HepG2 (cell line): ENCODE results near the gene RAD51D. TPM values are rescaled to one million over a fixed set of nuclear protein-coding genes. Genes with fewer than 3 reads are reported as not detected.

Experiments
- ARNT2 ChIP-seq: sonication (generic); formaldehyde crosslinking; IDR thresholded peaks from 2 replicates; pipeline ENCODE4 v1.8.0; 2022; ENCODE audit warnings: mild to moderate bottlenecking, low read depth, missing genetic modification reagents, moderate library complexity
- ATF3 ChIP-seq: sonication (generic); formaldehyde crosslinking; IDR thresholded peaks from 2 replicates; pipeline ENCODE4 v1.4.0; 2020; ENCODE audit warnings: missing genetic modification reagents
- CCAR2 ChIP-seq: fragments of 200-400 bp; formaldehyde crosslinking; optimal IDR thresholded peaks from 2 replicates; pipeline ENCODE3; 2018; ENCODE audit warnings: low read depth, mild to moderate bottlenecking, low read length, moderate library complexity
- CHCHD3 ChIP-seq: sonication (generic); formaldehyde crosslinking; IDR thresholded peaks from 2 replicates; pipeline ENCODE4 v1.8.0; 2022; ENCODE audit warnings: mild to moderate bottlenecking, missing genetic modification reagents, moderate library complexity
- E2F1 ChIP-seq: sonication (generic); formaldehyde crosslinking; IDR thresholded peaks from 2 replicates; pipeline ENCODE4 v1.5.0; 2020; ENCODE audit warnings: missing genetic modification reagents
- GLMP ChIP-seq: sonication (generic); formaldehyde crosslinking; IDR thresholded peaks from 2 replicates; pipeline ENCODE4 v1.9.0; 2021; ENCODE audit warnings: missing genetic modification reagents, mild to moderate bottlenecking, borderline replicate concordance
- JUND ChIP-seq: sonication (generic); formaldehyde crosslinking; IDR thresholded peaks from 2 replicates; pipeline ENCODE4 v1.8.0; 2022; ENCODE audit warnings: mild to moderate bottlenecking, missing genetic modification reagents
- KDM2A ChIP-seq: sonication (generic); formaldehyde crosslinking; IDR thresholded peaks from 2 replicates; pipeline ENCODE4 v1.4.0; 2020; ENCODE audit warnings: low read depth, missing genetic modification reagents, borderline replicate concordance
- MATR3 ChIP-seq: sonication (generic); formaldehyde crosslinking; IDR thresholded peaks from 2 replicates; pipeline ENCODE4 v1.4.0; 2020; ENCODE audit warnings: missing genetic modification reagents
- MTA3 ChIP-seq: sonication (generic); formaldehyde crosslinking; IDR thresholded peaks from 2 replicates; pipeline ENCODE4 v1.4.0; 2020; ENCODE audit warnings: missing genetic modification reagents
- MXD1 ChIP-seq: sonication (generic); formaldehyde crosslinking; IDR thresholded peaks from 2 replicates; pipeline ENCODE4 v1.4.0; 2020; ENCODE audit warnings: mild to moderate bottlenecking, missing genetic modification reagents
- NFE2L2 ChIP-seq: fragments of 150-350 bp; IDR thresholded peaks from 2 replicates; pipeline ENCODE4 v1.6.1; 2014; ENCODE audit warnings: low read length
- NFYB ChIP-seq: sonication (generic); formaldehyde crosslinking; IDR thresholded peaks from 2 replicates; pipeline ENCODE4 v1.4.0; 2020; ENCODE audit warnings: missing genetic modification reagents
- RFXAP ChIP-seq: sonication (generic); formaldehyde crosslinking; IDR thresholded peaks from 2 replicates; pipeline ENCODE4 v1.4.0; 2020; ENCODE audit warnings: missing genetic modification reagents, borderline replicate concordance
- SIN3B ChIP-seq: fragments of 150-350 bp; IDR thresholded peaks from 2 replicates; pipeline ENCODE4 v1.6.1; 2014; ENCODE audit warnings: low read length
- ZBTB26 ChIP-seq: IDR thresholded peaks from 2 replicates; pipeline ENCODE4 v1.6.1; 2016; ENCODE audit warnings: missing compliant biosample characterization, missing genetic modification reagents, borderline replicate concordance
- ZBTB42 ChIP-seq: sonication (generic); formaldehyde crosslinking; IDR thresholded peaks from 2 replicates; pipeline ENCODE4 v1.5.0; 2020; ENCODE audit warnings: mild to moderate bottlenecking, missing genetic modification reagents
- ZMYM2 ChIP-seq: sonication (generic); formaldehyde crosslinking; IDR thresholded peaks from 2 replicates; pipeline ENCODE4 v1.8.0; 2022; ENCODE audit warnings: mild to moderate bottlenecking, missing genetic modification reagents
- ZNF224 ChIP-seq: sonication (generic); formaldehyde crosslinking; IDR thresholded peaks from 2 replicates; pipeline ENCODE4 v1.5.0; 2020; ENCODE audit warnings: mild to moderate bottlenecking, missing genetic modification reagents
- ZNF232 ChIP-seq: sonication (generic); formaldehyde crosslinking; IDR thresholded peaks from 2 replicates; pipeline ENCODE4 v1.4.0; 2020; ENCODE audit warnings: missing genetic modification reagents, borderline replicate concordance
- ZNF432 ChIP-seq: sonication (generic); formaldehyde crosslinking; IDR thresholded peaks from 2 replicates; pipeline ENCODE4 v1.5.0; 2020; ENCODE audit warnings: missing genetic modification reagents, mild to moderate bottlenecking, borderline replicate concordance
- ZNF496 ChIP-seq: sonication (generic); formaldehyde crosslinking; IDR thresholded peaks from 2 replicates; pipeline ENCODE4 v1.8.1; 2023; ENCODE audit warnings: mild to moderate bottlenecking, moderate library complexity, missing genetic modification reagents; ENCODE audit not compliant: insufficient replicate concordance
- ZNF576 ChIP-seq: sonication (generic); formaldehyde crosslinking; IDR thresholded peaks from 2 replicates; pipeline ENCODE4 v1.4.0; 2020; ENCODE audit warnings: mild to moderate bottlenecking, missing genetic modification reagents
- ZNF580 ChIP-seq: IDR thresholded peaks from 2 replicates; pipeline ENCODE4 v1.6.1; 2016; ENCODE audit warnings: low read depth, borderline replicate concordance
- ZNF768 ChIP-seq: sonication (generic); formaldehyde crosslinking; IDR thresholded peaks from 2 replicates; pipeline ENCODE4 v1.4.0; 2020; ENCODE audit warnings: missing genetic modification reagents
- ZNF879 ChIP-seq: sonication (generic); formaldehyde crosslinking; IDR thresholded peaks from 2 replicates; pipeline ENCODE4 v1.8.1; 2023; ENCODE audit warnings: missing genetic modification reagents
- polyA plus RNA-seq, 8 experiments: library from polyadenylated mRNA; depleted of rRNA in 3 of 8; stranded (reverse) in 7 of 8; unstranded in 1 of 8; fragments of >200 nt; fragmentation: Illumina TruSeq in 4 of 8; extraction: Trizol in 4 of 8; gene quantifications; 2 replicates each; pipeline versions ENCODE4 v1.2.1 to v1.2.3, GENCODE V29; 2011 to 2016; ENCODE audit warnings: low read depth in 4 of 8, missing spikeins in 1 of 8, mixed read lengths in 1 of 8; ENCODE audit not compliant: insufficient read depth in 1 of 8
- total RNA-seq, 5 experiments: library from RNA; depleted of rRNA; stranded (reverse); fragments of >200 nt; fragmentation: Illumina TruSeq; extraction: Trizol; gene quantifications; 2 replicates each; pipeline ENCODE4 v1.2.3, GENCODE V29; 2016; ENCODE audit warnings: low read depth in 1 of 5

The RAD51D gene
- total and polyA plus RNA-seq, 2 of the 13 experiments (the other 11 are each of a cell fraction or from before 2014, with no cell fraction given), result 6.7 to 13.1 TPM

- TF ChIP-seq RFXAP (CRISPR knock-in tag), result no peak
- no peak; the same call in 1 of the 2 replicates for TF ChIP-seq SIN3B
- TF ChIP-seq MTA3 (CRISPR knock-in tag), result no peak
- TF ChIP-seq GLMP, result no peak
- TF ChIP-seq KDM2A, result no peak
- peak; percentile 68; the same call in 1 of the 2 replicates for TF ChIP-seq ARNT2 (CRISPR knock-in tag)
- no peak; the same call in 1 of the 2 replicates for TF ChIP-seq ZBTB26
- TF ChIP-seq NFE2L2, result no peak
- no peak for TF ChIP-seq ZNF496
- TF ChIP-seq ZNF768 (CRISPR knock-in tag), result peak; percentile 20; the same call in 1 of the 2 replicates
- peak; percentile 89 for TF ChIP-seq E2F1 (CRISPR knock-in tag)
- TF ChIP-seq CCAR2, result no peak
- 0 out of 2 replicates have a peak, but pooled peaks have one; percentile 32 for TF ChIP-seq CHCHD3
- no peak for TF ChIP-seq ZNF232 (CRISPR knock-in tag)
- no peak for TF ChIP-seq ZNF576 (CRISPR knock-in tag)
- no peak; the same call in 1 of the 2 replicates for TF ChIP-seq ZMYM2 (CRISPR knock-in tag)
- TF ChIP-seq ZBTB42 (CRISPR knock-in tag), result no peak
- TF ChIP-seq ZNF580 (CRISPR knock-in tag), result 0 out of 2 replicates have a peak, but pooled peaks have one; percentile 22
- no peak for TF ChIP-seq ATF3
- TF ChIP-seq JUND (CRISPR knock-in tag), result 0 out of 2 replicates have a peak, but pooled peaks have one; percentile 30
- TF ChIP-seq MXD1 (CRISPR knock-in tag), result peak; percentile 29
- no peak for TF ChIP-seq NFYB
- peak; percentile 88; the same call in 1 of the 2 replicates for TF ChIP-seq ZNF224
- no peak; the same call in 1 of the 2 replicates for TF ChIP-seq ZNF879 (CRISPR knock-in tag)
- no peak for TF ChIP-seq MATR3 (CRISPR knock-in tag)
- TF ChIP-seq ZNF432 (CRISPR knock-in tag), result no peak
Observed at GRCh38 chr17:35119370-35120165, at the start of gene RAD51D (continued).
